GM23248 (cell line): ENCODE results near the gene CEMIP.

ENCODE experiments used
- EZH2 ChIP-seq: fragments of 200-600 bp; sonication (generic); IDR thresholded peaks from 2 replicates; pipeline ENCODE4 v1.6.1; 2018; ENCODE audit warnings: antibody characterized with exemption, mild to moderate bottlenecking; ENCODE audit not compliant: insufficient read depth, poor library complexity, severe bottlenecking
- EZH2phosphoT487 ChIP-seq: fragments of 200-600 bp; sonication (generic); IDR thresholded peaks from 2 replicates; pipeline ENCODE4 v1.6.1; 2018; ENCODE audit warnings: antibody characterized with exemption, moderate library complexity, mild to moderate bottlenecking, low read depth; ENCODE audit not compliant: insufficient read depth

DNA sequence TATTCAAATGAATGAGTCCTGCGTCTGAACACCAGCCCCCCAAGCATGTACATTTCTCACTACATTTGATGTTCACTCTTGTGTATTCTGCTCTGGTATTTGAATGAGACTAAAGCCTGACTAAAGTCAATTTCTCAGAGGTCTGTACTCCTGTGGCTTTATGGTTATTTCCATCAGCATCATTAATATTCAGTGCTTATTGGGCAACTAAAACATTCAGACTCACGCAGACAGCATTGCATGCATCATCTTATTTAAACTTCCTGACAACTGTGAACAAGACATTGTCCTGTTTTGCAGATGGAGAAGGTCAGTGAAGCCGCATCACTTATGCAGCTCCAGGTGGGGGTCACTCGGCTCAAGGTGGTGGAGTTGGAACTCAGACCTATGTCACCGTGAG is 11.1 kb downstream of the CEMIP start:
- TF ChIP-seq EZH2, result no peak
- TF ChIP-seq EZH2phosphoT487, result no peak
